GM12865 (cell line): ENCODE data around the gene ACTRT2.

Source experiments
- DNase-seq: peaks from one replicate; pipeline ENCODE4 v3.0.0; 2010; ENCODE audit warnings: low read depth
- H3K4me3 ChIP-seq: 2 replicates; pipeline ENCODE4 v1.5.1; 2011; ENCODE audit warnings: mild to moderate bottlenecking, low read depth, low read length, control low read depth
- TF ChIP-seq, protein P1 (sequence below): IDR thresholded peaks from 2 replicates; pipeline ENCODE4 v1.5.1; 2011; ENCODE audit warnings: low read length, control low read depth, low read depth, inconsistent platforms; ENCODE audit not compliant: insufficient read depth; ENCODE audit errors: missing control alignments

The ACTRT2 gene

DNA sequence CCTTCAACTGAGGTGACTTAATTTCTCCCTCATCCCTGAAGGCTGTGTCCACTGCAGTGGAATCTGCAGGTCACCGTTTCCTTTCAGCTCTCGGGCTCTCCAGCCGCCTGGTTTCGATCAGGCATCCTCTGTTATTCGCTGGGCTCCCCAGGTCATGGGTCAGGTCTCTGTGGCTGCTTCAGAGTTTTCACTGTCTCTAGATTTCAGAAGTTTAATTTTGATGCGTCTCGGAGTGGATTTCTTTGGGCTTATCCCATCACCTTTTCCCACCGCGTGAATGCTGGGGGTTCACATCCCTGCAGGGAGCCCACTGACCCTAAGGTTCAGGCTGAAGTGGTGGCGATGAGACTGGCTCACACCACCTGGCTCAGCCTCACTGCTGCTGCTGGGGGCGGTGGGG, 3.3 kb downstream of the ACTRT2 start:
- TF ChIP-seq, protein P1, sequence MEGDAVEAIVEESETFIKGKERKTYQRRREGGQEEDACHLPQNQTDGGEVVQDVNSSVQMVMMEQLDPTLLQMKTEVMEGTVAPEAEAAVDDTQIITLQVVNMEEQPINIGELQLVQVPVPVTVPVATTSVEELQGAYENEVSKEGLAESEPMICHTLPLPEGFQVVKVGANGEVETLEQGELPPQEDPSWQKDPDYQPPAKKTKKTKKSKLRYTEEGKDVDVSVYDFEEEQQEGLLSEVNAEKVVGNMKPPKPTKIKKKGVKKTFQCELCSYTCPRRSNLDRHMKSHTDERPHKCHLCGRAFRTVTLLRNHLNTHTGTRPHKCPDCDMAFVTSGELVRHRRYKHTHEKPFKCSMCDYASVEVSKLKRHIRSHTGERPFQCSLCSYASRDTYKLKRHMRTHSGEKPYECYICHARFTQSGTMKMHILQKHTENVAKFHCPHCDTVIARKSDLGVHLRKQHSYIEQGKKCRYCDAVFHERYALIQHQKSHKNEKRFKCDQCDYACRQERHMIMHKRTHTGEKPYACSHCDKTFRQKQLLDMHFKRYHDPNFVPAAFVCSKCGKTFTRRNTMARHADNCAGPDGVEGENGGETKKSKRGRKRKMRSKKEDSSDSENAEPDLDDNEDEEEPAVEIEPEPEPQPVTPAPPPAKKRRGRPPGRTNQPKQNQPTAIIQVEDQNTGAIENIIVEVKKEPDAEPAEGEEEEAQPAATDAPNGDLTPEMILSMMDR: no peak
- H3K4me3 ChIP-seq: no peak overlapping the region
- DNase-seq: no peak

DNA sequence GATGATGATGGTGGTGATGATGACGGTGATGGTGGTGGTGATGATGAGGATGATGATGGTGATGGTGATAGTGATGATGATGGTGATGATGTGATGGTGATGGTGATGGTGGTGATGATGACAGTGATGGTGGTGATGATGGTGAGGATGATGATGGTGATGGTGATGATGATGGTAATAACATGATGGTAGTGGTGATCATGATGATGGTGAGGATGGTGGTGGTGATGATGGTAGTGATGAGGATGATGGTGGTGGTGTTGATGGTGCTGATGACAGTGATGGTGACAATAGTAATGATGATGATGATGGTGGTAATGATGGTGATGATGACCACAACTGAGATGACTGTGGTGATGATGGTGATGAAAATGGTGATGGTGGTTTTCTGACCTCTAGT, 4.9 kb downstream of the ACTRT2 start:
- DNase-seq: no peak
- TF ChIP-seq, protein P1: no peak
- H3K4me3 ChIP-seq: no peak overlapping the region

DNA sequence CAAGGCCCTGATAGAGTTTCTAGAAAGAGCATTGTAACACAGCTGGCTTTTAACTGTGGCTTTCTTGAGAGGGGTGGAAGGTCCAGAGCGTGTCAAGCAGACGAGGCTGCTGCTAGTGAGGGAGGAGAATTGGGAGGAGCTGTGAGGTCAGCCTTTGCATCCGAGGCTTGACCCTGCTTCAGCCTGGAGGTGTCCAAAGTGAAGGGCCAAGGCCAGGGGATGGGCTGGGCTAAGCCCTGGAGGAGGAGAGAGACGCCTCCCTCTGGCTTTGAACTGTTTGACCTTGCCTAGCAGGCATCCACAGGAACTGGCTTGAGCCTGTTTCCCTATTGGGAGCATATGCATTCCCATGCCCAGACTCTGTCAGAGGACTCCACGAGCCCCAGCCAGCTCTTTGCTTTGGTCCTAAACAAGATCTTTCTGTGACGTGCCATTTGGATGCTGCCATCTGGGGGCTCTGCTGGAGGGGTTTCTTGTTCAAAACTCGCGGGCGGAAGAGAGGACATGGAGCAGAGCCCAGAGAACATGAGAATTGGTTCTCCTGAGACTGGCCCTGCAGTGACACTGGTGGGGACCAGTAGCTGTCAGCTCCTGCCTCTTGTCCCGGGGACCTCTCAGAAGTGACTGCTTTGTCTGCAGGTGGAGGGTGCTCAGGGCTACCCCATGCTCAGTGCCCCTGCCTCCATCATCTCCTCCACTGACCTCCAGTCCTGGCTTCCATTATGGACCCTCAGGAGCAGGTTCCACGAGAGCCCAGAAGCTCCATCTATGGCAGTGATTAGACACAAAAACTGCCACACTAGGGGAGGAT, 5.5 kb downstream of the ACTRT2 start:
- no peak for DNase-seq
- H3K4me3 ChIP-seq: no peak overlapping the region

DNA sequence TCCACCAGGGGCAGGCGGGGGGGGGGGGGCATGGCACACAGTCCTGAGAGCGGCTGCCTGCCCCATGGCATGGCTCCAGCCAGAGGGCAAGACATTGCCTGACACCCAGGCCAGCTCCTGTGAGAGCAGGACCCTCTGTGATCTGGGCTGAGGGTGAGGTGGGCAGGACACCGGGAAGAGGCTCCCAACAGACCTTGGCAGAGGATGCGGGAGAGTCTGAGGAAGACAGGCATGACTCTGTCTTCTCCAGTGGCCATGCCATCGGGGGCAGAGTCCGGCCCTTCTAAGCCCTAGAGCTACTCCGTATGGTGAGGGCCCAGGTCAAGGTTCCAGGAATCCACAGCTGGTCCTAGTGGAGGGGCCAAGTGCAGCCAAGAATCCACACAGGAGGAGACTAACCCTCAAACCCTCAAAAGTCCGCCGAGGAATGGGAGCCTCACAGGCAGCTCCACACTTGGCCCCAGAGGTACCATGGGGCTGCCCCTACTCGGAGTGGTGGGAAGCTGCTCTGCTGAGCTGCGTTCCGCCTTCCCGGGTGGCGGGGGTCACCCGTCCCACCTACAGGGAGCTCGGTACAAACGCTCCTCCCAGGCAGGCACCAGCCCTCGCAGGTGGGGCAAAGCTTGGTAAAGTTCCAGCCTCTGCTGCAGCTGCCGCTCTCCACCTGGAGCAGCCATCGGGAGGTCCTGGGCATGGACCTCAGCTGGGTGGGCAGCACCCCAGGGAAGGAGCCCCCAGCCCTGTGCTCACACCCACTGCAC, 6.5 kb downstream of the ACTRT2 start:
- TF ChIP-seq, protein P1: no peak
- no peak for DNase-seq

More for the DNA sequence above, 5.5 kb downstream of the ACTRT2 start:
- TF ChIP-seq, protein P1: no peak

DNA sequence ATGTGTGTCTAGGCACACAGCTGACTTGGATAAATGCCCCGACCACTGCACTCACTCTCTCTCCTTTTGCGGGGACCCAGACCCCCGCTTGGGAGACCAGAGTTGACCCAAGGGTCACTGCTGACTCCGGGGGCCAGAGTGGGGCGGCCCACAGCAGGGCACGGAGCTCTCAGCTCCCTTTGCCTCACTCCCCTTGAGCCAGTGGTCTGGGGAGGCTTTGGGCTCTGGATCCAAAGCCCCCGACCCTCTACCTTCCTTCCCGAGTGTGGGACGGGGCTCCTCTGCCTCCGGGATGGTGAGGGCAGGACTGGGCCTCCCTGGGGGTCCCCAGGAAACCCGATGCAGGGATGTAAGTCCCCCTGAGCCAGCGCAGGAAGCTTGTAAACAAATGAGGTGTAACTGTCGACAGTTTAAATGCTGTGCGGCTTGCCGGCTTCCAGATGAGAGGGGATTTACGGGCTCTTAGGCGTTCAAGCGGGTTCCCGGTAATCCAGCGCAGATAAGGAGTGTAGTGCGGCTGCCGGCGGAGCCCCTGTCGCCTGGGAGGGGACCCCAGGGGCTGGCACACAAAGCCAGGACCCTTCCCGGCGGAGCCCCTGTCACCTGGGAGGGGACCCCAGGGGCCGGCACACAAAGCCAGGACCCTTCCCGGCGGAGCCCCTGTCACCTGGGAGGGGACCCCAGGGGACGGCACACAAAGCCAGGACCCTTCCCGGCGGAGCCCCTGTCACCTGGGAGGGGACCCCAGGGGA, 7.4 kb downstream of the ACTRT2 start:
- no peak for DNase-seq
- TF ChIP-seq, protein P1: no peak
- no peak overlapping the region for H3K4me3 ChIP-seq

More for the DNA sequence above, 6.5 kb downstream of the ACTRT2 start:
- H3K4me3 ChIP-seq: no peak overlapping the region

DNA sequence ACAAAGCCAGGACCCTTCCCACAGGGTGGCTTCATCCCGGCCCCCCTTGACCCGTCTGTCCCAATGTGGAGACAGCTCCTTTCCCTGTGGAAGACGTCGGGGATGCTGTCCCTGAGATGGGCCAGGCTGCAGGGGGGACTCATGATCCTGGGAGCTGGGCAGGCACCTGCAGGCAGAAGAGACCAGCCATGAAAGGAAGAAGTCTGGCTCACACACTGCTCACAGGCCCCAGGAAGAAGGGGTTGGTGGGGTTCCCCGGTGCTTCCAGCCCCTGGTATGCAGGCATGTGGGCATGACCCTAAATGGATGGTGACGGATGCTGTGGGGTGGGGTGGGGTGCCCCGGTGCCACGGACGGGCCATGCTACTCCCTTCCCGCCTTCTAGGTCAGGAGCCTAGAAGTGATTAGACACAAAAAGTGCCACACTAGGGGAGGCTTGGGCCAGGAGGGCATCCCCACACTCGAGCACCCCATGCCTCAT, 8.3 kb downstream of the ACTRT2 start:
- H3K4me3 ChIP-seq: no peak overlapping the region
- TF ChIP-seq, protein P1: no peak
- DNase-seq: no peak
